Dedifferentiated amniotic fluid mesenchymal stem cell (primary cell): ENCODE measurements around the gene NBAS.
"Not testable (repeated sequence)": the region's sequence is repeated elsewhere in the genome, so short reads cannot be mapped to it uniquely, and the experiment has no call there.

ENCODE experiments used
- DNase-seq: peaks from one replicate; pipeline ENCODE4 v3.0.0-alpha.2; 2016; ENCODE audit errors: extremely low spot score

NBAS gene

DNA sequence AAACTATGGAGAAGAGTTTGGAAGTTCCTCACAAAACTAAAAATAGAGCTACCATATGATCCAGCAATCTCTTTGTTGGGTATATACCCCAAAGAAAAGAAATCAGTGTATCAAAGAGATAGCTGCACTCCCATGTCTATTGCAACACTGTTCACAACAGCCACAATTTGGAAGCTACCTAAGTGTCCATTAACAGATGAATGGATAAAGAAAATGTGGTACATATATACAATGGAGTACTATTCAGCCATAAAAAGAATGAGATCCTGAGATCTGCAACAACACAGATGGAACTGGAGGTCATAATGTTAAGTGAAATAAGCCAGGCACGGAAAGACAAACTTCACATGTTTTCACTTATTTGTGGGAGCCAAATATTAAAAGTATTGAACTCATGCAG, 350.6 kb downstream of the NBAS start:
- DNase-seq = not testable (repeated sequence)

DNA sequence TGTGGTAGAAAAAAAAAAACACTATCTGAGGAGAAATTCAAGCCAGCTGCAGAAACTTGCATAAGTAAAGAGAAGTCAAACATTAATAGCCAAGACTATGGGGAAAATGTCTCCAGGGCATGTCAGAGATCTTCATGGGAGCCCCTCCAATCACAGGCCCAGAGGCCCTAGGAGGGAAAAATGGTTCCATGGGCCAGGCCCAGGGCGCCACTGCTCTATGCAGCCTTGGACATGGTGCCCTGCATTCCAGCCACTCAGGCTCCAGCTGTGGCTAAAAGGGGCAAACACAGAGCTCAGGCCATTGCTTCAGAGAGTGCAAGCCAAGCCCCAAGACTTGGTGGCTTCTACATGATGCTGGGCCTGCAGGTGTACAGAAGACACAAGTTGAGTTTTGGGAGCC, 354.7 kb downstream of the NBAS start:
- no peak for DNase-seq

DNA sequence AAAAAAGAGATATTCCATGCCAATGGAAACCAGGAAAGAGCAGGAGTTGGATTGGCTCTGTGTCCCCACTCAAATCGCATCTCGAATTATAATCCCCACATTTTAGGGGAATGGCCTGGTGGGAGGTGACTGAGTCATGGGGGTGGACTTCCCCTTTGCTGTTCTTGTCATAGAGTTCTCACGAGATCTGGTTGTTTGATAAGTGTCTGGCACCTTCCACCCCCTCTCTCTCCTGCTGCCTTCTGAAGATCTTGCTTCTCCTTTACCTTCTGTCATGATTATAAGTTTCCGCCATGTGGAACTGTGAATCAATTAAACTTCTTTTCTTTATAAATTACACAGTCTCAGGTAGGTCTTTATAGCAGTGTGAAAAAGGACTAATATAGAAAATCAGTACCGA, 355.6 kb downstream of the NBAS start:
- no peak for DNase-seq

DNA sequence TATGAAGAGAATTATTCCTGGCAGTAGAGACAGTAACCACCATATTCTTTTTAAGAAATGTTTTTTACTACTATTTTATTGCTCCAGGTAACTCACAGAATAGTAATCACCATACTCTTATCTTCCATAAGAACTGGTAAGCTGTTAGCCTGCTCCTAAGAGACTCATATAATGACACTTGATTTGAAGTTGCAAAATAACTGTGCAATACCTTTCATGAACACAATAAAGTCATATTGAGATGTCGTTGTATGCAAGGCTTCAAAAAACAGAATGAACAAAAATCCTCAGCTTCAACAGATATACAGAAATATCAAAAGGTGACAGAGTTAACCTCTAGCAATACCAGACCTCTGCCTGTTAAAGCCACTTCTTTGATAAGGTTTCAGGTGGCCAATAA, 360.1 kb downstream of the NBAS start:
- no peak for DNase-seq

DNA sequence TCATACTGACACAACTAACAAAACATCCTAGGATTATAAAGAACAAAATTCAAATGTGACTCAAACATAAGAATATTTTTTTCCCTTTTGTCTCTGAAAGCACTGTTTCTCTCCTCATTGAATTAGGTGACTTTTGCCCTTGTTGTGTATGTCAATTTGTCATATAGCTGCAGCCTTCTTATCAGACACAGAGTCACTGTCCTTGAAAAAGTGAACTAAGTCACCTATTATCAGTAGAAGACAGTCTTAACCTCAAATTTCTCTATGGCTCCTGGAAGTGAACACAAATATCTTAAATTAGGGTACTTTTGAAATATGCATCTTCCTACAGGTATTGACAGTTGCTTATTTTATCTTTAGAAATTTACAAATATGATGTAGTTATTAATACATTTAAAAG, 360.6 kb downstream of the NBAS start:
- DNase-seq = no peak

DNA sequence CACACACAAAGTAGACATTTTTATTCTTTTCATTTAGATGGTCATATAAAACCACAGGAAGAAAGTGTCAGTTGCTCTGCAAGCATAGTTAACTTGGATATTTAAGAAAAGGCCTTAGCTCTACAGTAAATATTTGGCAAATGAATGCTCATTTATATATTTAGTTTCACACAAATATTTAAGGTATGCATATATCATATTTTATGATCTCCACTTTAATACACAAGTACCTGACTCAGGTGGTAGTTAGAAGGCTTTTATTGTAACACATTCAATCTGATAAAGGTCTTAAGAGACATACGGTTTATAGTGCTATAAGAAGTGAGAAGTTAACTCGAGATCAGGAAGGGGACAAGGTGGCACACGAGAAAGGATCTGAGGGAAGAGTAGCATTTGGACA, 363.1 kb downstream of the NBAS start:
- no peak for DNase-seq

DNA sequence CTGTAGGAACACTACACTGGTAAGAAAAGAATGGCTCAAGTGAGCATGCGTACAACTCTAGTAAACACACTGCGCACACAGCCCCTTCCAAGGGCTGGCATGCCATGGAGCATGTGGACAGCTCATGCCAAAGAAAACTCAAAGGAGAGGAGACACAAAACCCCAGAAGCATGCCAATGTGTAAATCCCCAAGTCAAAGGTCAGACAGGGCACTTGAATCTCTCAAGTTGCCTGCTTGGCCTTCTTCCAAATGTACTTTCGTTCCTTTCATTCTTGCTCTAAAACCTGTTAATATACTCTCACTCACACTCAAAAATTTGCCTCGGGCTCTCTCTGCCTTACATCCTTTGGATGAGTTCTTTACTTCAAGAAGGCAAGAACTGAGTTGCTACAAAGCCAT, 365.3 kb downstream of the NBAS start:
- DNase-seq = no peak

DNA sequence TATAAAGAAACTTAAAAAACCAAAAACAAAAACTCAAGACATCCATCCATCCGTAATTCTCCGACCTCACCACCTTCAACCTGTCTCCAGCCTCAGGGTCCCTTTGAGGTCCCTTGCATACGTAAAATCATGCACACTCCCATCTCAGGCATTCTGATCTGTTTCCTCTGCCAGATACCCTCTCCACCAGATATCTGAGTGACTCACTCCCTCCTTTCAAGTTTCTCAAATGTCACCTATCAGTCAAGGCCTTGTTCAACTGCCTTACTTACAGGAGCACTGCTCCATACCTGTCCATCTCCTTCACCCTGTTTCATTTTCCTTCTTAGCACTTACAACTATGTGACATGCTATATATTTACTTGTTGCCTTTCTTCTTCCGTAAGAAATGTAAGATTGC, 369.3 kb downstream of the NBAS start:
- DNase-seq = no peak

DNA sequence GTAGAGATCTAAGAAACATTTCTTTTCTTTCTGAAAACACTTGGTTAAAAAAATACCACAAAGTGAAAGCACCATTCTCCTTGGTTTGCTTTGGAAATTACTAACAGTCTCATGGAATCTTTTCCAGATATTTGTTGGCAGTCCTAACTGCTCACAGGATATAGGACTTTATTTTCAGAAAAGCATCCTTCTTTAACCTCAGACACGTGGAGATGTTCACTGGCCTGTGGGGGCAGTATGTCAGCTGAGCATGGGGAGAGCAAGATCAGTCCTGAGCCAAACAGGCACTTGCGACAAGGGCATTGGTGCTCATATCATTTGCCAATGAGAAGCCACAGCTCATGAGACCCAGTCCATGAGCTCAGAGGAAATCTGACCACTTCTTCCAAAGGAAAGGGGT, 371.9 kb downstream of the NBAS start:
- DNase-seq = no peak

DNA sequence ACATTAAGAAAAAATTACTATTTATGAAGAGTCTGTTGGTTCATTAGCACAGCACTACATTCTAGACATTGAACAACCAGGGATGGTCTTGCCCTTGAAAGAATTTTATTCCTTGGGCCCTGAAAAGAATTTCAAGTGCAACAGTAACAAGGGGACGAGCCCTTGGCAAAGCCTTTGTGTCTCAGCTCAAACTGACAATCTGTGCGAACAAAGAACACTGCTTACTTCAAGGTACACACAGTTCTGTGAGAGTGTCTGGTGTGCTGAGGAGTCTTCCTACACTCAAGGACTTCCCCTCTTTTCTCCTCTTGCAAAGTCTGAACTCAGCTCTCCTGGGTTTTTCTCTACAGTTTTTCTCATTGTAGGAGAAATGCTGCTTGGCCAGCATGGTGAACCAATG, 373.4 kb downstream of the NBAS start:
- DNase-seq = no peak

DNA sequence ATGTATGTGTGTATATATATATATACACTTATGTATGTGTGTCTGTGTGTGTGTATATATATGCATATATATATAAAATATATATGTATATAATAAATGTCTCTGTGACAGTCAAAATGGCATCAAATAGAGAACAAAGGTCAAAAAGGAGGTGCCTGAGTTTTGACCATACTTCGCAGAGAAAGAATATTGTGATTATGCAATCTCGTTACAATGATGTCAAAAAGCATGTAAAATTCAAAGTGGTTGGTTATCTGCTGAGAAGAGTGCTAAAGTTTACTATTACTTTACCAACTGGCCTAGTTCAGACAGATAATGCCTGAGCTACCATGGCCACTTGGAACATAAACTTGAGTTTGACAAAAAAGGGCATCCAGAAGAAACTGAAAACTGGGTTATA, 375.0 kb downstream of the NBAS start:
- no peak for DNase-seq

DNA sequence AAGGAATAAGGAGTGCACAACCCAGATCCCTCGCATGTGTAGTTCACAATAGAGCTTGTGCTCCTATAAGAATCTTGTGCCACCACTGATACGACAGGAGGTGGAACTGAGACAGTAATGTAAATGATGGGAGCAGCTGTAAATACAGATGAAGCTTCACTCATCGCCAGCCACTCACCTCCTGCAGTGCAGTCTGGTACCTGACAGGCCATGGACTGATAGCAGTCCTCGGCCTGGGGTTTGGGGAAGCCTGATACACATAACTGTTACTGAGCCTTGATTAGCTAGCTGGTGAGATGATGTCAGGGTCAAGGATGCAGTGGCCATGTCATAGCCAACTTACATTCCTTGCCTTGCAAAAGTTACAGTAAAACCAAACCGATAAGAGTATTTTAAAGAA, 376.6 kb downstream of the NBAS start:
- no peak for DNase-seq

DNA sequence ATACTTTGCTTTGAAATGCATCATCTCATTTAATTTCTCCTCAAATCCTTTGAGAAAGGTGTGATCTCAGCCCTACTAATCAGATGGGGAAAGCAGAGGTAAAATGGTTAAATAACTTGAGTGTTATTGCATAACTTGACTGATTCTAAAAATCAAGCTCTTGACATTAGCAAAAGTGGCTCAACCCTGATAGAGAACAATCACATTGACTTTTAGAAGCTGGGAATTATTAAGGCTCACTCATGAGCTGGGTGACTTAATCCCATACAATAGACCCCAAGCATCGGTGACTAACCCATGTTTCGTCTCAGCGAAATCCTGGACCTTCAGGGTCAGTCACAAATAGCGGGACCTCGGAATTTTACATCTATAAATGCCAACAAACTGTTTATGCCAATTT, 378.9 kb downstream of the NBAS start:
- no peak for DNase-seq

DNA sequence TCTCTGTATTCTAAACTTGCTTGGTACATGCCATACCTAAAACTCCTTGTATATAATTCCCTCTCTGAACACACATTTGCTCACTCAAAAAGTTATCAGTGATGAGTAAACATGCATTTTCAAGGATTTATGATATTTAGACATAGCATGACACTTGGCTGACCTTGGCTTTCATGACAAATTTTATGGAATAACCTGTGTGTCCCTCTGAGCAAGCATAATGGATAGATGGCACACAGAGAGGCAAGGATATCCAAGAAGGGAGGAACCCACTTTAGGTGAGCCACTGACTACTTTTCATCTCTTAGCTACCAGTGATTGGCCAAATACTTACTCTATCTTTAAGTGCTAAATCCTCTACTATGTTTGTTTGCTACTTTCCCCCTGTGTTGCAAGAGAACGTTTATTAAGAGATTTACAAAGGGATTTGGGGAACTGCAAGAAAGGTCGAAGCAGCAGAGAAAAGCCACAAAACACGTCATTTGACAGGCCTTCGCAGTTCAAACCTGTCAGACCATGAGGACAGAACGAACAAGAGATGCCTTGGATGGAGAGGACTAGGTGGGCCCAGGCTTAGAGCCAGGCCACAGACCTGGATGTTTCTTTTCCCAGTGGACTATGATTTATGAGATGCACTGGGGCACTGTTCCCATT, 379.9 kb downstream of the NBAS start:
- DNase-seq = no peak

DNA sequence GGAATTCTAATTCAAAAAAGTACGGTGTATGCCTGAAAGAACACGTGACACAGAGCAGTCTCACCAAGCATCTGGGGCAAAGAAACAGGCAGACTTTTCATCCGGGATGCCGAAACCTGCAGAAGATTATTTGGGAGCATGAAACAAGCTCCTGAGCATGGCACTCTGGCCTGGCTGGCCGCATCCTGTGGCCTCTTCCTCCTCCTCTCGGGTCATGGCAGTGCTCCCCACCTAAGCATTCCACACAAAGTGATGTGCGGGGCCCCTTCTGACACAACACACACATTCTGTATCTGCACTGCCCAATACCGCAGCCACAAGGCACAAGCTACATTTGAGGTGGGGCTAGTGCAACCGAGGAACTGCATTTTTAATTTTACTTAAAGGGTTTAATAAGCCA, 380.8 kb downstream of the NBAS start:
- DNase-seq = no peak

DNA sequence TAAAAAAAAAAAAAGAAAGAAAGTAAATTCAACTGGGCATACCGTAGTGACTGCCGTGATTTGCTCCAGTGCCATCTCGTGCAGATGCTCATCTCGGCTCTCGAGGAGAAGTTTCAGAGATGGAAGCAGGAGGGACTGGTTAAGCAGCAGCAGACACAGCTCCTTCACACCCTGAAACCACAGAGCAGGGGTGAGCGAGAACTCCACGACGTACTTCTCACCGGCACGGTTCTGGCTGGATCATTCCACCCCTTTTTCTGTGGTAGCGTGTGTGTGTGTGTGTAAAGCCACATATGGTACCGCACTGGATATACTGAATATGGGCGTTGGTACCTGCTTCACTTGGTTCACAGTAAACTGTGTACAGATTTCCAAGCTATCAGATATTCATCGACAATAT, 382.2 kb downstream of the NBAS start:
- no peak for DNase-seq

DNA sequence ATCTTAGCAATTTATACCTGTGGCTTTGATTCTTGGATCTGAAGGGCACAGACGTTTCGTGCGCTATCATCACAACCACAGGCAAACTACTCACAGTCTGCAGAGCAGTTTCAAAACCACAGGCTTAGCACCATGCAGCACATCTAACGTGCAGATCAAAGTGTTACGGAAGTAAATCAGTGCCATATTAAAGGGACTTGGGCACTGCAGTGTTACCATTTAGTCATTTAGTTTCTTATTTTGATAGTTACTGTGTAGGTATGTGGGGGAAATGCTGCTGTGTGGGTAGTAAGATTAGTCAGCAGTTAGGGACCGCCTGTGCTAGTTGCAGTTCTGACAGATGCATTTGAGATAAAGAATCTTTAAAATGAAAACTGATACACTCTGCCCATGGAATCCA, 384.0 kb downstream of the NBAS start:
- DNase-seq = no peak

DNA sequence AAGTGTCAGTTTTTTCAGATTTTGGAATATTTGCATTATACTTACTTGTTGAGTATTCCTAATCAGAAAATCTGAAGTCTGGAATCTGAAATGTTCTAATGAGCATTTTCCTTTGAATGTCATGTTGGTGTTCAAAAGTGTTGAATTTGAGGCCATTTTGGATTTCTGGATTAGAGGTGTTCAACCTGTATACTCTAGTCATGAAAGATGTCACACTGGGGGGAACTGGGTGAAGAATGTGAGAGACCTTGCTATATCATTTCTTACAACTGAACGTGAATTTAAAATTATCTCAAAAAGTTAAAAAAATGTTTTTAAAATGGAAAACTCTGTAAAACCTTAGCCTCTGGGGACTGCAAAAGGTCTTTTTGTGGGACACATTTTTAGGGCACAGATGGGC, 384.5 kb downstream of the NBAS start:
- no peak for DNase-seq

DNA sequence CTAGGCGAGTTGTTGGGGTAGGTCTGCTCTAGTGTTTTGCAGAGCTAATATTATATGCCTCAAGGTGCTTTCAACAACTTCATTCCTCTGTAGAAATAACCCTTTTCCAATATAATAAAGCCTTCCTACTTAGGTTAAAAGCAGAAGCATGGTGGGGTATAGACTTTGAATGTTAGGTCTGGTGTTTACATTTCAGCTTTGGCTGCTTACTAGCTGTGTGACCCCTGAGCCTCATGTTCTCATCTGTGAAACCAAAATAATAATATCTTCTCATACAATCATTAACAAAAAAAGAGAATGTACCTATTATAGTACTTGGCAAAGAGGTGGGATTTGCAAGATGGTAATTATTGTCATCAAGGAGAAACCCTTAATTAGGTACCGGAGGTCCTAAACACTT, 386.6 kb downstream of the NBAS start:
- DNase-seq = no peak

DNA sequence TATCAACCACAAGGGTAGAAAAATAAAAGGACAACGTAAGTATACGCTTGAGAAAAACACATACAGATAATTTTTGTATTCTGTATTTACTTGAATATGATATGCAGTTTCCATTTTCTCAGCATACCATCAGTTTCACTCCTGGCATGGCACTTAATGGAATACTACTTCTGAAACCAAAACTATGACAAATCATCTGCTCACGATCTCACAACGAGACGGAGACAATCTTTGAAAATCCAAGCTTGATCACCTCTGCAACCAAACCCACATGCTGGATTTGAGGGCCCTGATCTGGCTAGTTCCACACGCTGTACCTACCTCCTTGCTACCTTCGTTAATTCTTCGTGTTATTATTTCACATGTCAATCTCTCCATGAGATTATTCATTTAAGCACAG, 387.6 kb downstream of the NBAS start:
- DNase-seq = no peak

DNA sequence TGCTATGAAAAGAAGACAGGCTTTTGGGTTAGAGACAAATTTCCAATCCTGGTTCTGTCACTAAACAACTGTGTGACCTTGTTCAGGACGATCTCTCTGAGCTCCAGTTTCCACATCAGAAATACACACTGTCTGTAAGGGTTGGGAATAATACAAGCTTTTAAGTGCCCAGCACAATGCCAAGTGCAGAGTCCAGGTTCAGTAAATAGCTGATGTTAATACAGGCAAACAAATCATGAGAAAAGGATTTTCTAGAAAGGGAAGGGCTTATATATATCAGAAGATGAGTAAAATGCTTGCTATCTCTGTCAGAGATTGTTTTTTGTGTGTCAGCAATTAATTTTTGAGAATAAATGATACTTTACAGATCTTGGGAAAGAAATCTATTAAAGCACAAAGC, 388.3 kb downstream of the NBAS start:
- no peak for DNase-seq

DNA sequence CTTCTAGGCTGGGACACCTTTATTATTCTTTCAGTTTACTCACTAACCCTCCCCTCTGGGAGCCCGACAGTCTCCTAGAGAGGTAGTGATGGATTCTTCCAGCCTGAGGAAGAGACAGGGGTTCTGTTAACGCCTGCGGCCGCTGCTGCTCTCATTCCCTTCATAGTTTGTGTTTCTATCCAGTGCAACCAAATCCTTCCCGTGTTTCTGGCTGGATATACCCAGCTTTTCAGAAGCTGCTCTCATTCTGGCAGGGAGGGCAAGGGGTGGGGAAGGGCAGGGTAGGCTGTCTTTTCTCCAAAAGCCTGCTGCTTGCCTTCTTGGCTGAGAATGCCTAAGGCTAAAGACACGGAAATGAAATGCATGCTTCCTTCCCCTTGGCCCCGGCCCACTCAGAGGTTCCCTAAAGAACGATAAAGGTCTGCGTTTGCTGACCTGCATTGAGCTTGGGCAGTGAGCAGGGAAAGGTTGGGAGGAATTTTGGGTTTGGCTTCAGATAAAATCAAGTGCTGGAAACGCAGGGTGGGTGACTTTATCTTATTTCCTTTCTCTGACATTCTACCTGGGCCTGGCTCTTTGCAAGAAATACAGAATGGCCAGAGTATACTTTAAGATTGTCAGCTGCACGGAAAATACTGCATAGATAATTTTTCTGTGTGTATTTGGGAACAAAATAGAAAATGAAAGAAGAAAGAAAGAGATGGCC, 390.9 kb downstream of the NBAS start:
- DNase-seq = peak; percentile 35

DNA sequence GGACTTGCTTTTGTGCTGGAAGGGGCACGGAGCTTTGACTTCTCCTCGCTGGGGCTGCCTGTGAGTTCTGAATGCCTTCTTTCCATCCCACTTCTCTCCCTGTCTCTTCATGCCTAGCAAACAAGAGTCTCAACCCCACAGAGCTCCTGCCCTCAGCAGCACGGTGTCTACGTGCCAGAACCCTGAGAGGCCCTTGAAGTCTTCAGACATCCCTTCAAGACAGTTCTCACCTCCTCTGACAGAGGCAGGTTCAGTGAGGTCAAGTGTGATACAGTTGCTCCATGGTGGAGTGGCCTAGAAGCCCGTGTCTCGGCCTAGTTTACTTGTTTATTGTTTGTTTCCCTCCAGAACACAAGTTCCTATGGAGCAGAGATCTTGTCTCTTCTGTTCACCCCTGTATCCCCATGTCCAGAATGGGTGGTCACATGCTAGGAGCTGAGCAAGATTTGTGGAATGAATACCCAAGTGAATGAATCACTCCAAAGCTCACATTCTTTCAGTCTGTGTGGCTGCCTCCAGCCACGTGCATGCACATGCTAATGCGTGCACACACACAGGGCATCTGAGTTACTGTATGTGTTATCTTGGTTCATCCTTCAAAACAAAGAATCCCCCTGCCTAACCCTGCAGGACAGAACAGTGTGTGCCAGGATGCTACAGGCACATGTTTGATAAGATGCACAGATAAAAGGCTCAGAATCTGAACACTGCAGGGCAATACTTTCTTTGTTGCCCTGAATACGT, 391.6 kb downstream of the NBAS start:
- peak; percentile 93 for DNase-seq
